K562 (cell line): ENCODE data around the gene EXOC4. TPM values are rescaled to one million over a fixed set of nuclear protein-coding genes. Genes with fewer than 3 reads are reported as not detected.

ENCODE experiments used
- HNRNPLL ChIP-seq: fragments of 200-400 bp; formaldehyde crosslinking; IDR thresholded peaks from 2 replicates; pipeline ENCODE4 v1.6.1; 2017; ENCODE audit warnings: low read length, low read depth, mild to moderate bottlenecking; ENCODE audit not compliant: poor library complexity, severe bottlenecking
- polyA plus RNA-seq, 8 experiments: library from polyadenylated mRNA; depleted of rRNA in 4 of 8; stranded (reverse) in 5 of 8; unstranded in 3 of 8; fragments of >200 nt; fragmentation: Nextera tagmentation in 2 of 8; fragmentation: Illumina TruSeq in 1 of 8; extraction: Ambion mirVana in 2 of 8; extraction: Trizol in 1 of 8; gene quantifications; 2 replicates each; pipeline versions ENCODE4 v1.2.1 to v1.2.3, GENCODE V29; 2011 to 2014; ENCODE audit warnings: inconsistent platforms in 1 of 8, missing spikeins in 1 of 8
- total RNA-seq, 7 experiments: library from RNA; depleted of rRNA in 6 of 7; stranded (reverse); fragments of >200 nt in 6 of 7; fragmentation: Illumina TruSeq in 2 of 7; extraction: Trizol in 2 of 7; gene quantifications; 2 replicates each; pipeline versions ENCODE4 v1.2.1 to v1.2.3, GENCODE V29; 2011 to 2021; ENCODE audit warnings: low replicate concordance in 1 of 7
- TF ChIP-seq, protein P1 (sequence below): sonication (generic); formaldehyde crosslinking; IDR thresholded peaks from 2 replicates; pipeline ENCODE4 v1.8.1; 2023; ENCODE audit warnings: mild to moderate bottlenecking, missing genetic modification reagents
- TF ChIP-seq, protein P2 (sequence below): IDR thresholded peaks from 2 replicates; pipeline ENCODE4 v1.6.1; 2016; ENCODE audit warnings: missing genetic modification characterization, missing compliant biosample characterization
- TF ChIP-seq, protein P3 (sequence below), 2 experiments: fragments of 450-650 bp in 1 of 2; IDR thresholded peaks; 2 replicates each; pipeline ENCODE4 v1.6.1; 2011 to 2017; ENCODE audit warnings: low read depth in 2 of 2, antibody characterized with exemption in 1 of 2, borderline replicate concordance in 1 of 2, low read length in 1 of 2, mild to moderate bottlenecking in 1 of 2, mixed read lengths in 1 of 2; ENCODE audit not compliant: control insufficient read depth in 1 of 2

Gene EXOC4
- total and polyA plus RNA-seq, 9 of the 15 experiments (the other 6 are each of a cell fraction or from before 2014, with no cell fraction given): 18.5 to 73.1 (median 46.6) TPM

DNA sequence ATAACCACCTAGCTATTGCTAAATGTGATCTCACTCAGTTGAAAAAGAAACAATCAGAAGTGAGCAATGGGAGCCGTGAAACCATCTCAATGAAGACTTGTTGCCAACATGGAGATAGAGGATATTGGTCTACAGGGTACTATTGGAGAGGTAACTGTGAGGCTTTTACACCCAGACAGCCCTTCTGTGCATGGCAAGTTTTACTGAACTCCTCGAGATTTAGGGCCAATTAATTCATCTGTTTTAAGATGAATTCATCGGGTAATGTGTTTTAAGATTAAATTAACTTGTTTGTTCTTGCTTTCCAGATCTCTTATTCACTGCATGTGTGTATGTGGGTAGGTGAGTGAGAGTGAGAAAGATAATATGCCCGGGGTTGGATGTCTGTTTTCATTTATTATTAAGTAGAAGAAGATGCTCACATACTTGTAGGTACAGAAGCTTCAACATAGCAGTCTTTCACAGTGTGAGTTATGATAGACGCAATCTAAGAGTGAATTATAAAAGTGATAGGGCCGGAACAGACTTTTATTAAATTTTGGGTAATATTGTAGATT is 323.8 kb downstream of the EXOC4 start (continued):
- TF ChIP-seq, protein P1, sequence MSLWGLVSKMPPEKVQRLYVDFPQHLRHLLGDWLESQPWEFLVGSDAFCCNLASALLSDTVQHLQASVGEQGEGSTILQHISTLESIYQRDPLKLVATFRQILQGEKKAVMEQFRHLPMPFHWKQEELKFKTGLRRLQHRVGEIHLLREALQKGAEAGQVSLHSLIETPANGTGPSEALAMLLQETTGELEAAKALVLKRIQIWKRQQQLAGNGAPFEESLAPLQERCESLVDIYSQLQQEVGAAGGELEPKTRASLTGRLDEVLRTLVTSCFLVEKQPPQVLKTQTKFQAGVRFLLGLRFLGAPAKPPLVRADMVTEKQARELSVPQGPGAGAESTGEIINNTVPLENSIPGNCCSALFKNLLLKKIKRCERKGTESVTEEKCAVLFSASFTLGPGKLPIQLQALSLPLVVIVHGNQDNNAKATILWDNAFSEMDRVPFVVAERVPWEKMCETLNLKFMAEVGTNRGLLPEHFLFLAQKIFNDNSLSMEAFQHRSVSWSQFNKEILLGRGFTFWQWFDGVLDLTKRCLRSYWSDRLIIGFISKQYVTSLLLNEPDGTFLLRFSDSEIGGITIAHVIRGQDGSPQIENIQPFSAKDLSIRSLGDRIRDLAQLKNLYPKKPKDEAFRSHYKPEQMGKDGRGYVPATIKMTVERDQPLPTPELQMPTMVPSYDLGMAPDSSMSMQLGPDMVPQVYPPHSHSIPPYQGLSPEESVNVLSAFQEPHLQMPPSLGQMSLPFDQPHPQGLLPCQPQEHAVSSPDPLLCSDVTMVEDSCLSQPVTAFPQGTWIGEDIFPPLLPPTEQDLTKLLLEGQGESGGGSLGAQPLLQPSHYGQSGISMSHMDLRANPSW (CRISPR knock-in tag): no peak
- TF ChIP-seq, protein P2, sequence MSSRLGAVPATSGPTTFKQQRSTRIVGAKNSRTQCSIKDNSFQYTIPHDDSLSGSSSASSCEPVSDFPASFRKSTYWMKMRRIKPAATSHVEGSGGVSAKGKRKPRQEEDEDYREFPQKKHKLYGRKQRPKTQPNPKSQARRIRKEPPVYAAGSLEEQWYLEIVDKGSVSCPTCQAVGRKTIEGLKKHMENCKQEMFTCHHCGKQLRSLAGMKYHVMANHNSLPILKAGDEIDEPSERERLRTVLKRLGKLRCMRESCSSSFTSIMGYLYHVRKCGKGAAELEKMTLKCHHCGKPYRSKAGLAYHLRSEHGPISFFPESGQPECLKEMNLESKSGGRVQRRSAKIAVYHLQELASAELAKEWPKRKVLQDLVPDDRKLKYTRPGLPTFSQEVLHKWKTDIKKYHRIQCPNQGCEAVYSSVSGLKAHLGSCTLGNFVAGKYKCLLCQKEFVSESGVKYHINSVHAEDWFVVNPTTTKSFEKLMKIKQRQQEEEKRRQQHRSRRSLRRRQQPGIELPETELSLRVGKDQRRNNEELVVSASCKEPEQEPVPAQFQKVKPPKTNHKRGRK (tag): no peak
- no peak for TF ChIP-seq HNRNPLL
- TF ChIP-seq, protein P3, sequence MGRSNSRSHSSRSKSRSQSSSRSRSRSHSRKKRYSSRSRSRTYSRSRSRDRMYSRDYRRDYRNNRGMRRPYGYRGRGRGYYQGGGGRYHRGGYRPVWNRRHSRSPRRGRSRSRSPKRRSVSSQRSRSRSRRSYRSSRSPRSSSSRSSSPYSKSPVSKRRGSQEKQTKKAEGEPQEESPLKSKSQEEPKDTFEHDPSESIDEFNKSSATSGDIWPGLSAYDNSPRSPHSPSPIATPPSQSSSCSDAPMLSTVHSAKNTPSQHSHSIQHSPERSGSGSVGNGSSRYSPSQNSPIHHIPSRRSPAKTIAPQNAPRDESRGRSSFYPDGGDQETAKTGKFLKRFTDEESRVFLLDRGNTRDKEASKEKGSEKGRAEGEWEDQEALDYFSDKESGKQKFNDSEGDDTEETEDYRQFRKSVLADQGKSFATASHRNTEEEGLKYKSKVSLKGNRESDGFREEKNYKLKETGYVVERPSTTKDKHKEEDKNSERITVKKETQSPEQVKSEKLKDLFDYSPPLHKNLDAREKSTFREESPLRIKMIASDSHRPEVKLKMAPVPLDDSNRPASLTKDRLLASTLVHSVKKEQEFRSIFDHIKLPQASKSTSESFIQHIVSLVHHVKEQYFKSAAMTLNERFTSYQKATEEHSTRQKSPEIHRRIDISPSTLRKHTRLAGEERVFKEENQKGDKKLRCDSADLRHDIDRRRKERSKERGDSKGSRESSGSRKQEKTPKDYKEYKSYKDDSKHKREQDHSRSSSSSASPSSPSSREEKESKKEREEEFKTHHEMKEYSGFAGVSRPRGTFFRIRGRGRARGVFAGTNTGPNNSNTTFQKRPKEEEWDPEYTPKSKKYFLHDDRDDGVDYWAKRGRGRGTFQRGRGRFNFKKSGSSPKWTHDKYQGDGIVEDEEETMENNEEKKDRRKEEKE (IDR thresholded peaks at IDR 0.05; ENCODE audit: borderline replicate concordance in 1 of 2, control insufficient read depth in 1 of 2, low read depth in 2 of 2, low read length in 1 of 2): no peak
